Epithelial cell of proximal tubule (primary cell): ENCODE data around the gene ADARB1. TPM values are rescaled to one million over a fixed set of nuclear protein-coding genes. Genes with fewer than 3 reads are reported as not detected.

ENCODE experiments used
- DNase-seq: peaks from one replicate; pipeline ENCODE4 v3.0.0-alpha.2; 2011; ENCODE audit warnings: low read depth
- H3K4me3 ChIP-seq: 2 replicates; pipeline ENCODE4 v1.5.1; 2011; ENCODE audit warnings: low read depth, mild to moderate bottlenecking, low read length
- total RNA-seq: library from RNA; depleted of rRNA; stranded (reverse); fragments of >200 nt; gene quantifications from 2 replicates; pipeline ENCODE4 v1.2.3, GENCODE V29; 2015
- TF ChIP-seq, protein P1 (sequence below): conservative IDR thresholded peaks from 2 replicates; pipeline ENCODE4 v1.5.1; 2012; ENCODE audit warnings: low read depth, mild to moderate bottlenecking, low read length

The ADARB1 gene
- total RNA-seq, 1 donor from 2014 or later: 2.2 TPM

DNA sequence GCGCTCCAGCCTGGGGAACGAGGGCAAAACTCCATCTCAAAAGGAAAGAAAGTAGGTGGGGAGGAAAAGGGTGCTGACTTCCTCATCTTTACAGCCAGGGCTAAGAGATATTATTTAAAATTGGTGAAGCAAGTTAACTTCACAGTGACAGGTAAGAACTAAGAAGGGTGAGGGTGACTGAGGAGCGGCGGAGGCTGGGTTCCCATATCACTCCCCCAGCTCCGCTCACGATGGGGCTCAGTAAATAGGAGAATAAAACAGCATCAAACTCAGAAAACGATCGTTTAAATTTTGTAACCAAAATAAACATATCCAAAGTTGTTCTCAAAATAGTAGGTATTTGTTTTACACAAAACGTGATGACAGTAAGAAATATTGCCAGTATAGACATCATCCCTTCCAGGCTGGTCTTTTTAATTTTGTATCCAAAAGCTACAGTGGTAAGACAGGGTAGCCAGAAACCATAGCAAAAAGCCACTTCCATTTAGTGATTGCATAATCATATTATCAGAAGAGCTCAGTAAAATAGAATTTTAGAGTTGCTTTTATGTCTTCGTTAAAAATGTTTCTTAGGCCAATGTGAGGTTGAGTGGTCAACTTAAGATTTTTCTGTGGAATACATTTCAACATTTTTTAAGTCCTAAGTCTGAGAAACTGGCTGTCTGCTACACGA lies 26.2 kb upstream of the ADARB1 start:
- DNase-seq: no peak
- TF ChIP-seq, protein P1, sequence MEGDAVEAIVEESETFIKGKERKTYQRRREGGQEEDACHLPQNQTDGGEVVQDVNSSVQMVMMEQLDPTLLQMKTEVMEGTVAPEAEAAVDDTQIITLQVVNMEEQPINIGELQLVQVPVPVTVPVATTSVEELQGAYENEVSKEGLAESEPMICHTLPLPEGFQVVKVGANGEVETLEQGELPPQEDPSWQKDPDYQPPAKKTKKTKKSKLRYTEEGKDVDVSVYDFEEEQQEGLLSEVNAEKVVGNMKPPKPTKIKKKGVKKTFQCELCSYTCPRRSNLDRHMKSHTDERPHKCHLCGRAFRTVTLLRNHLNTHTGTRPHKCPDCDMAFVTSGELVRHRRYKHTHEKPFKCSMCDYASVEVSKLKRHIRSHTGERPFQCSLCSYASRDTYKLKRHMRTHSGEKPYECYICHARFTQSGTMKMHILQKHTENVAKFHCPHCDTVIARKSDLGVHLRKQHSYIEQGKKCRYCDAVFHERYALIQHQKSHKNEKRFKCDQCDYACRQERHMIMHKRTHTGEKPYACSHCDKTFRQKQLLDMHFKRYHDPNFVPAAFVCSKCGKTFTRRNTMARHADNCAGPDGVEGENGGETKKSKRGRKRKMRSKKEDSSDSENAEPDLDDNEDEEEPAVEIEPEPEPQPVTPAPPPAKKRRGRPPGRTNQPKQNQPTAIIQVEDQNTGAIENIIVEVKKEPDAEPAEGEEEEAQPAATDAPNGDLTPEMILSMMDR: no peak

DNA sequence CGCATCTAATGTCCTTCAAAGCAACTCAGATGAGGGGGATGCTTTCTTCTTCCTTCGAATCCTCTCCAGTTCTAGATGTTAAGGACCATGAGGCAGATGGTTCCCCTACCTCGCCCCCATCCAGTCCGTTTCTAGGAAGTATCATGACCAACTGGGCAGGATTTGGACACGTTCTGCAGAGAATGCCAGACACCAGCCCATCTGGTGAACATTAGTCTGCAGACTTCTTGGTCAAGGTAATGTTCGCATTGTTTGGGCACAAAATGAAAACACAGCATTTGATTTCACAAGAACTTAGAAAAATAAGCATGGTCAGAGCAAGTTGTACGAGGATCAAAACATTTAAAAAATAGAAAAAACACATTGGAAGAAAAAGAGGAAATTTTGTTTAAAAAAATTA lies 25.4 kb upstream of the ADARB1 start:
- TF ChIP-seq, protein P1: no peak
- no peak for DNase-seq
- no peak overlapping the region for H3K4me3 ChIP-seq

More for the DNA sequence above, 26.2 kb upstream of the ADARB1 start:
- H3K4me3 ChIP-seq: no peak overlapping the region

DNA sequence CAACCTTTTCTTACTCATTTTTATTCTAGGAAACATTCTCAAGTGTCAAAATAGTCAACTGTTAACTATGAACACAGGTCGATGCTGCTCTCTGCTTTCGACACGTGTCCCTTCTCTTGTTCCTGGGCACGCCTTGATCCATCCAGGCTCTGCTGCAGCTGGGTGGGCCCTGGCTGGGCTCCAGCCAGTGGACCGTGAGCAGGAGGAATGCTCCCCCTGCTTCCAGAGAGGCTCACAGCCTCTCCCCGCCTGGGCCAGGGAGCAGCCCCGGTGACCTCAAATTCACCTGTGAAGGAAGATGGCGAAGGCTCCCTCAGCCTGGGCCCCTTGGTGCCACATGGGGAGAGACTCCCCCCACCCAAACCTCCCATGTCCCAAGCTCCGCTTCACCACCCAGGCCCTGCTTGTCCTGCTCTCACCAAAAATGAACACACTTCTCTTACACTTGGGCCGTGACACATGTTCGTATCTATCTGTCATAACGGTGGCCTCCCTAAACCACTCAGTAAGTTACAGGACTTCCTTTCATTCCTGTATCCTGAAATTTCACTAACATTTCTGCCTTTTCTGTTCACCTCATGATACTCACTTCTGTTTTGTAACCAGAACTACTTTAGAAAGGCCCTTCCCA lies 24.6 kb upstream of the ADARB1 start:
- H3K4me3 ChIP-seq: no peak overlapping the region
- TF ChIP-seq, protein P1: no peak
- no peak for DNase-seq

DNA sequence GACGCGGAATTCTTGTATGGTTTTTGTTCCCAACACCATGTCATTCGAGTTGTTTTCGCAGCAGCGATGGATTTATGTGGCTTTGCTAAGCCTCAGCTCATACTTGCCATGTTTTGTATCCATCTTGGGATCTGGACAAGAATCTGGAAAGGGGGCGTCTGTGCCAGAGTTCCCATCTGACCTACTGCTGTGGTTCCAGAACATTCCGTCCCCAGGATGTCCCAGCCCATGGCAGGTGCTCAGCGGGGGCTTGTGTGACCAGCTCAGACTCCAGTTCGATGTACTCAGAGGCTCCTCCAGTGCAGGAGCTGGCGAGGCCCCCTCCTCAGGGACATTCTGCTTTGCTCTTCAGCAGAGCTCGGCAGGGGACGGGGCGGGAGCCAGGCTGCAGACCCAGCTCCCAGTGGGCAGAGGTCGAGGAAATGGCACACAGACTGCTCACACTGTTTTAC lies 24.0 kb upstream of the ADARB1 start:
- TF ChIP-seq, protein P1: no peak

DNA sequence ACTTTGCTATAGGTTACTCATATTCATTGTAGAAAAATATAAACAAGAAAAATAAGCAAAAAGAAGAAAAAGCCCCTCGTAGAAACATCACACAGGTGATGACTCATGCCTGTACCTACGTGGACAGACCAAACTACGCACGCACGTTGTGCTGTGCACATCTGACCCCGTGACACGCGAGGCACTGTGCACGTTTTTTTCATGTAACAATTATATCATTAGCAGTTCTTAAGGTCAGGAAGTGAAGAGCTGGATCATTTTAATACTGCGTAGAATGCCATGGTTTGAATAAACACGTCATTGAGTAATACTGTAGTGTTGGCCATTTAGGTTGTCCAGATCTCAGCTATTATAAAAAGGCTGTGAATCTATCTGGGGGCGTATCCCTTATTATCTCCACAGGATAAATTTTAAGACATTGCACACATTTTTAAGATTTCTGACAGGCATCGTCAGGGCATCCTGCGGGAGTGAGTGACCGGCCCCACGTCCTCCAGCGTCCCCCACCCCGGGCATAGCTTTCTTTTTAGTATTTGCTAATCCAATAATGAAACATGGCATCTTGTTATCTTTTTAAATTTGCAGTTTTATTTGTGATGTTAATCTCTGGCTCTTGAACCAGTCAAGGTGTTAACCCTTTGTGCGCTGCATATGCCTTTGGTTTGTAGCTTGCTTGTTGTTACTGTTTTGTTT lies 23.4 kb upstream of the ADARB1 start:
- TF ChIP-seq, protein P1: no peak
- H3K4me3 ChIP-seq: no peak overlapping the region

More for the DNA sequence above, 24.0 kb upstream of the ADARB1 start:
- no peak for DNase-seq
- H3K4me3 ChIP-seq: no peak overlapping the region

DNA sequence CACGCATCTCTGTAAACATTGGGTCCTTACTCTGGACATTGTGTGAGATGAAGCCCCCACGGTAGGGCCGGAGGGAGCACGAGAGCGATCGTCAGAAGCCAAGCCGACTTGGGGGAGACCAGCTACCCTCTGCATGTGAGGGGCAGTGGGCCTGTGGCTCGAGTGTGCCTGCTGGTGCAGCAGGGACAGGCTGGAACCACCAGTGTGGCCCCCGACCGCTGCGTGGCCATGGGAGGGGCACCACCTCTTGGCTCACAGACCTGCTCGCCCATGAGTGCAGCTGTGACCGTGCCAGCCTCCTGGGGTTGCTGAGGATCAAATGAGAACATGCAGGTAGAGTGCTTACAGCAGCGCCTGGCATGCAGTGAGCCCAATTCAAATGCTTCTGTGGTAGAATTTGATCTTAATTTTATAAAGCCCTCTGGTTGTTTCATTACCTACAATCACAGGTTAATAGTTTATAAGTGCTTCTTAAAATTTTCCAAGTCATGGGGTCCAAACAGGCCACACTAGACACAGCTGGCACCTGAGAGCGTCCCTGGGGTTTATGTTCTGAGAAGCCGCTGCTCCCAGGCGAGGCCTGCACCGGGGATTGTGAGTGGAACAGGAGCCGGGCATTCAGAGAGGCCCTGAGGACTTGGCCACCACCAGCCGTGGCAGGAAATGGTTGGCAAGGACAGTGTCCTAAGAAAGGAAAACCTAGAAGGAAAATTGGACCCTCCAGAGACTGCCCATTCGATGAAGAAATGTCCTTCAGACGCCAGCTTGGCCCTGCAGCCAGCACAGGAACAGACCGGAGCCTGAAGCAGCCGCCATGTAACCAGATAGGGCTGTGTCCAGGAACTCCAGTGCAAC lies 22.6 kb upstream of the ADARB1 start:
- no peak for DNase-seq
- H3K4me3 ChIP-seq: no peak overlapping the region
- TF ChIP-seq, protein P1: no peak

More for the DNA sequence above, 23.4 kb upstream of the ADARB1 start:
- no peak for DNase-seq
